NCI-H446 treated with DMSO at 0.1 percent for 48 hours (cell line): ENCODE measurements around the gene CEP83.
"Not testable (repeated sequence)": the region's sequence is repeated elsewhere in the genome, so short reads cannot be mapped to it uniquely, and the experiment has no call there.

Experiments
- DNase-seq: peaks from one replicate; lab custom pipeline; 2025; lab: John Stamatoyannopoulos, UW

Gene CEP83

GRCh38 chr12:94377599-94377998 lies 82.1 kb downstream of the CEP83 start:
- no peak for DNase-seq

- DNase-seq = no peak
Observed at GRCh38 chr12:94374124-94374523, 85.5 kb downstream of the CEP83 start.

GRCh38 chr12:94372461-94372860 lies 87.2 kb downstream of the CEP83 start:
- no peak for DNase-seq

- DNase-seq = no peak
Observed at GRCh38 chr12:94362653-94363052, 97.0 kb downstream of the CEP83 start.

GRCh38 chr12:94359761-94360160 lies 99.9 kb downstream of the CEP83 start:
- no peak for DNase-seq

- no peak for DNase-seq
Observed at GRCh38 chr12:94353130-94353529, 106.5 kb downstream of the CEP83 start.

GRCh38 chr12:94340573-94340972 lies 119.1 kb downstream of the CEP83 start:
- DNase-seq = no peak

- DNase-seq = no peak
Observed at GRCh38 chr12:94338006-94338794, 121.5 kb downstream of the CEP83 start.

GRCh38 chr12:94336211-94336925 lies 123.3 kb downstream of the CEP83 start:
- DNase-seq = no peak

GRCh38 chr12:94333396-94333795 lies 126.3 kb downstream of the CEP83 start:
- DNase-seq = no peak

- no peak for DNase-seq
Observed at GRCh38 chr12:94329366-94329765, 130.3 kb downstream of the CEP83 start.

GRCh38 chr12:94327809-94328208 lies 131.9 kb downstream of the CEP83 start:
- no peak for DNase-seq

- DNase-seq = no peak
Observed at GRCh38 chr12:94326727-94327126, 132.9 kb downstream of the CEP83 start.

- DNase-seq = no peak
Observed at GRCh38 chr12:94326234-94326633, 133.4 kb downstream of the CEP83 start.

GRCh38 chr12:94322346-94322745 lies 137.3 kb downstream of the CEP83 start:
- no peak for DNase-seq

GRCh38 chr12:94320109-94320508 lies 139.6 kb downstream of the CEP83 start:
- DNase-seq = no peak

- no peak for DNase-seq
Observed at GRCh38 chr12:94318181-94318580, 141.5 kb downstream of the CEP83 start.

GRCh38 chr12:94316600-94316999 lies 143.1 kb downstream of the CEP83 start:
- DNase-seq = not testable (repeated sequence)

GRCh38 chr12:94312378-94312777 lies 147.3 kb downstream of the CEP83 start:
- no peak for DNase-seq

- DNase-seq = no peak
Observed at GRCh38 chr12:94309373-94309772, 150.3 kb downstream of the CEP83 start.

GRCh38 chr12:94308612-94309011 lies 151.1 kb downstream of the CEP83 start:
- DNase-seq = no peak

GRCh38 chr12:94305130-94305957 lies 154.3 kb downstream of the CEP83 start:
- DNase-seq = no peak
